Astrocyte (in vitro differentiated cells and primary cell): ENCODE measurements around the gene NTM. TPM values are rescaled to one million over a fixed set of nuclear protein-coding genes. Genes with fewer than 3 reads are reported as not detected.
A peak's percentile ranks its signal among the peaks of the same experiment; 100 is the strongest.

Source experiments
- DNase-seq: peaks from one replicate; pipeline ENCODE4 v3.0.0-alpha.2; 2010; ENCODE audit warnings: low read depth
- FAIRE-seq: peaks from 2 replicates; lab custom pipeline; 2011; peaks lifted over from hg19 to GRCh38; lab: Jason Lieb, UNC
- H2AFZ ChIP-seq: 2 replicates; pipeline ENCODE4 v1.6.0; 2012; ENCODE audit warnings: low read depth, low read length, inconsistent platforms
- H3K27ac ChIP-seq: 2 replicates; pipeline ENCODE4 v1.5.1; 2011; ENCODE audit warnings: low read depth, low read length, inconsistent platforms
- H3K27me3 ChIP-seq: 2 replicates; pipeline ENCODE4 v1.6.0; 2011; ENCODE audit warnings: low read length, inconsistent platforms; ENCODE audit not compliant: insufficient read depth
- H3K36me3 ChIP-seq: 2 replicates; pipeline ENCODE4 v1.5.1; 2011; ENCODE audit warnings: low read length, inconsistent platforms; ENCODE audit not compliant: insufficient read depth
- H3K4me1 ChIP-seq: 2 replicates; pipeline ENCODE4 v1.5.1; 2011; ENCODE audit warnings: low read length, inconsistent platforms; ENCODE audit not compliant: insufficient read depth
- H3K4me2 ChIP-seq: 2 replicates; pipeline ENCODE4 v1.6.0; 2012; ENCODE audit warnings: low read length, inconsistent platforms
- H3K4me3 ChIP-seq: 2 replicates; pipeline ENCODE4 v1.5.1; 2011; ENCODE audit warnings: low read depth, mild to moderate bottlenecking, low read length, inconsistent platforms; ENCODE audit not compliant: insufficient read depth
- H3K79me2 ChIP-seq: 2 replicates; pipeline ENCODE4 v1.6.0; 2012; ENCODE audit warnings: mild to moderate bottlenecking, low read length, inconsistent platforms; ENCODE audit not compliant: insufficient read depth
- H3K9ac ChIP-seq: 2 replicates; pipeline ENCODE4 v1.6.0; 2012; ENCODE audit warnings: mild to moderate bottlenecking, low read length, inconsistent platforms
- H3K9me3 ChIP-seq: 2 replicates; pipeline ENCODE4 v1.5.1; 2012; ENCODE audit warnings: low read depth, mild to moderate bottlenecking, low read length, inconsistent platforms; ENCODE audit not compliant: insufficient read depth
- H4K20me1 ChIP-seq: 2 replicates; pipeline ENCODE4 v1.6.0; 2012; ENCODE audit warnings: low read length, inconsistent platforms; ENCODE audit not compliant: insufficient read depth
- H3K27ac Mint-ChIP-seq: one replicate; pipeline ENCODE4 v1.8.0; 2021; ENCODE audit warnings: mild to moderate bottlenecking, mixed read lengths; ENCODE audit not compliant: unreplicated experiment
- H3K27me3 Mint-ChIP-seq: one replicate; pipeline ENCODE4 v1.8.0; 2021; ENCODE audit warnings: low read depth, mixed read lengths; ENCODE audit not compliant: unreplicated experiment
- H3K36me3 Mint-ChIP-seq: one replicate; pipeline ENCODE4 v1.8.0; 2021; ENCODE audit warnings: low read depth, mixed read lengths; ENCODE audit not compliant: unreplicated experiment
- H3K4me1 Mint-ChIP-seq: one replicate; pipeline ENCODE4 v1.8.0; 2021; ENCODE audit warnings: low read depth, mixed read lengths; ENCODE audit not compliant: unreplicated experiment
- H3K4me3 Mint-ChIP-seq: one replicate; pipeline ENCODE4 v1.8.0; 2021; ENCODE audit warnings: mild to moderate bottlenecking, moderate library complexity, mixed read lengths; ENCODE audit not compliant: unreplicated experiment
- H3K9me3 Mint-ChIP-seq: one replicate; pipeline ENCODE4 v1.8.0; 2021; ENCODE audit warnings: mild to moderate bottlenecking, mixed read lengths; ENCODE audit not compliant: unreplicated experiment
- CTCF ChIP-seq: IDR thresholded peaks from 2 replicates; pipeline ENCODE4 v1.5.1; 2011; ENCODE audit warnings: low read depth, mild to moderate bottlenecking, inconsistent platforms, low read length, moderate library complexity; ENCODE audit not compliant: insufficient read depth
- EZH2 ChIP-seq: IDR thresholded peaks from 2 replicates; pipeline ENCODE4 v1.6.1; 2012; ENCODE audit warnings: mild to moderate bottlenecking, low read length, inconsistent platforms; ENCODE audit not compliant: insufficient read depth
- total RNA-seq: library from RNA; stranded (reverse); gene quantifications from 2 replicates; pipeline ENCODE4 v1.2.1, GENCODE V29; 2021

NTM gene
- total RNA-seq, 1 donor from 2014 or later, result 98.2 TPM

- FAIRE-seq (peak; percentile 65), DNase-seq (peak; percentile 45)
- Histone ChIP-seq H3K9ac (peak overlapping the region; percentile 5), H3K9me3 (no peaks in the 10 kb centered on the region), H3K4me1 (peaks cover 15% of the 10 kb centered on the region), H2AFZ (no peak overlapping the region), H3K79me2 (peaks cover 8% of the 10 kb centered on the region), H3K27ac (peak overlapping the region; percentile 40), H3K27me3 (no peaks in the 10 kb centered on the region), H3K4me3 (no peak overlapping the region), H3K36me3 (no peaks in the 10 kb centered on the region), H4K20me1 (peaks cover 34% of the 10 kb centered on the region), H3K4me2 (peak overlapping the region; percentile 52)
- peaks cover 19% of the 10 kb centered on the region for H3K4me1 Mint-ChIP-seq
- TF ChIP-seq EZH2 (no peak), CTCF (no peak)
- H3K36me3 Mint-ChIP-seq, result peaks cover 13% of the 10 kb centered on the region
- no peak overlapping the region for H3K4me3 Mint-ChIP-seq
- peak overlapping the region; percentile 0 for H3K27ac Mint-ChIP-seq
- H3K27me3 Mint-ChIP-seq, result no peaks in the 10 kb centered on the region
- H3K9me3 Mint-ChIP-seq, result peaks cover 4% of the 10 kb centered on the region
These were observed 788.3 kb downstream of the NTM start for GRCh38 chr11:132158696-132159095.

GRCh38 chr11:132161403-132162078, 791.1 kb downstream of the NTM start:
- H3K9me3 Mint-ChIP-seq, result no peaks in the 10 kb centered on the region
- Histone ChIP-seq H3K4me1 (peaks cover 15% of the 10 kb centered on the region), H3K4me2 (no peak overlapping the region), H3K4me3 (no peak overlapping the region), H3K9me3 (no peaks in the 10 kb centered on the region), H3K27ac (no peak overlapping the region), H4K20me1 (peaks cover 50% of the 10 kb centered on the region), H3K27me3 (no peaks in the 10 kb centered on the region), H2AFZ (no peak overlapping the region), H3K9ac (no peak overlapping the region), H3K36me3 (no peaks in the 10 kb centered on the region), H3K79me2 (peaks cover 8% of the 10 kb centered on the region)
- H3K4me1 Mint-ChIP-seq, result peaks cover 16% of the 10 kb centered on the region
- H3K27ac Mint-ChIP-seq, result no peak overlapping the region
- no peak for DNase-seq
- TF ChIP-seq CTCF (no peak), EZH2 (no peak)
- FAIRE-seq, result no peak
- H3K36me3 Mint-ChIP-seq, result peaks cover 13% of the 10 kb centered on the region
- no peaks in the 10 kb centered on the region for H3K27me3 Mint-ChIP-seq
- no peak overlapping the region for H3K4me3 Mint-ChIP-seq

DNA sequence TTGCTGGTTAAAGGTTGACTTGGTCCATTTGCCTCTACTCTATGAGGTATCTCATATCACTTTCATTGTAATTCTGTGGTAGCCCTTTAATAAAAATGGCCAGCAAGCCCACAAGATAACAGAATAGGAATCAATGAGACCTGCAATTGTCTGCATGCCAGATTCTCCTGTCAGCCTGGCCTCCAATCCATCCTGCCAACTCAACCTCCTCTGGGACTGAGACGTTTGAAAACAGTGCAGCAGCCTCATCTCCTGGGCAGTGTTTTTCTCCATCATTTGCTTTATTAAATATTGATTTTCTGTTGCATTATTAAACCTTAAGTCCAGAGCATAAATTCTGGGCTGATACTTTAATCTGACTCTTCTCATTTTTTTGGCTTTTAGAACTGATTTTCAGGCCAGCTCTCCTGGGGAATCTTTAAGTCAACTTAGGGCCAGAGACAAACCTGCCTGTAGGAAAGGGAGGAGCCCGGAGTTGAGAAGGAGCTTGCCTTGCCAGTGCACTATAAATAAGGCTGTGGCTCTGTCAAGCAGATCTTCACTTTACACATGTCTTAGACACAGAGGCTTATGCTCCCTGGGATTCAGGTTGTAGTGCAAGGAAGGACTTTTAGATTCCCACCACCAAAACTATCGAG, 798.0 kb downstream of the NTM start:
- Mint-ChIP-seq H3K4me1 (no peaks in the 10 kb centered on the region), H3K4me3 (no peak overlapping the region), H3K9me3 (no peaks in the 10 kb centered on the region), H3K27ac (no peak overlapping the region), H3K36me3 (peaks cover 13% of the 10 kb centered on the region), H3K27me3 (no peaks in the 10 kb centered on the region)
- Histone ChIP-seq H2AFZ (no peak overlapping the region), H3K36me3 (no peaks in the 10 kb centered on the region), H3K9ac (no peak overlapping the region), H4K20me1 (peaks cover 47% of the 10 kb centered on the region), H3K79me2 (peaks cover 2% of the 10 kb centered on the region), H3K27me3 (no peaks in the 10 kb centered on the region), H3K4me3 (no peak overlapping the region), H3K4me1 (no peaks in the 10 kb centered on the region), H3K4me2 (no peak overlapping the region), H3K27ac (no peak overlapping the region), H3K9me3 (no peaks in the 10 kb centered on the region)
- DNase-seq, result no peak
- TF ChIP-seq EZH2, result no peak
- TF ChIP-seq CTCF, result no peak
- FAIRE-seq, result no peak
